ENCODE results near the gene CFAP299.

GRCh38 chr4:80831383-80832361 lies 496.1 kb downstream of the CFAP299 start:
- TF ChIP-seq POLR2A (IDR thresholded peaks at IDR 0.05; ENCODE audit: low read length) (no peak), GATA1 (IDR thresholded peaks at IDR 0.05; ENCODE audit: low read depth, low read length) (no peak)
